ENCODE measurements around the gene MAP3K10.

MAP3K10 gene

DNA sequence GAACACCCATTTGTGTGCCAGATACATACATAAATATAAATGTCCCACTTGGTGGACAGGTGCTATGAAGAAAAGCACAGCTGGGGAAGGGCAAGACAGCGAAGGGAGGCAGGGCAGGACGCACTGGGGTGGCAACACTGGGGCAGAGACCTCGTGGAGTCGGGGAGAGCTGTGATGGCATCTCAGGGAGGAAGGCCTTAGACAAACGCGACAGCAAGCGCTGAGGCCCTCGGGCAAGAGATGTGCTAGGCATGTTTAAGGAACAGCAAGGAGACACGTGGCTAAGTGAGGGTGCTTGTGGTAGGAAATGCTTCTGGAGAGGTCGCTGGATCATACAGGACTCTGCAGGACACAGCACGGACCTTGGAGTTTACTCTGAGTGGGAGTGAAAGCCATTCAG lies 58.6 kb downstream of the MAP3K10 start:
- ATAC-seq: no peak
- no peak for DNase-seq

GRCh38 chr19:40251244-40251643 lies 60.0 kb downstream of the MAP3K10 start:
- DNase-seq (no peak), ATAC-seq (no peak)

DNA sequence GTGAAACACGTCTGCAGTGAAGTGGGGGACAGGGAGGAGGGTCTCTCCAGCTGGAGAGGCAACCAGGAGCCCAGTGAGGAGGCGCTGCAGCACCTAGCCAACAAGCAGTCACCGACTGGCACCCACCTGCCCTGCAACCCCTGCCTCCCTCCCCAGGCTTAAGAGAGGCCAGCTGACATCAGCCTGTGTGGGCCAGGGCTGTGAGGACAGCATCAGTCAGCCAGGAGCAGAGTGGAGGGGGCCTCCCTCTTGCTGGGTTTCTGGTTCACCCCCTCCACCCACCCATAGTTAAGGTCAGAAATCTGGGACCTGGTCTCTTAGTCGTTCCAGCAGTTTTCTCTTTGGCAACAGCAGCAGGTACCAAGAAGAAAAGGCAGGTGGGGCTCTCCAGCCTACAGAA lies 60.8 kb downstream of the MAP3K10 start:
- DNase-seq (no peak), ATAC-seq (peak; percentile 28)

- DNase-seq: no peak
- ATAC-seq: no peak
These were observed 61.2 kb downstream of the MAP3K10 start for GRCh38 chr19:40252395-40252794.

DNA sequence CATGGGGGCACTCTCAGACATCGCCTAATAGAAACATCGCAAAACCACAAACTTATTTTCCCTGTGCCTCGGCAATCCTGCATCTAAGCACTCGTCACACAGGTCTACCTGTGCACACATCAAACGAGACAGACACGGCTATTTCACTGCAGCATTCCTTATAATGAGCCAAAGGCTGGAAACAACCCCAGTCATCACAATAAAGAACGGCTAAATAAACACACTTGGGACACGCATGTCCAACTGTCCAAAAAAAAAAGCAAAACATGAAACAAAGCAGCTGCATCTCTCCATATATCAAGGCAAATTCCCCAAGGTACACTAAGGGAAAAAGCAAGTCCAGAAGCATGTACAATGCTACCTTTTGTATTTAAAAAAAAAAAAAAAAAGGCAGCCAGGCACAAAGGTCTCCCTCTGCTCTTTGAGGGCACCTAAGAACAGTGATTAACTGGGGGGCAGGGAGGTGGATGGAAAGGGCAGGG lies 62.4 kb downstream of the MAP3K10 start:
- DNase-seq (no peak), ATAC-seq (no peak)

GRCh38 chr19:40254714-40255418 lies 63.6 kb downstream of the MAP3K10 start:
- ATAC-seq: no peak

DNA sequence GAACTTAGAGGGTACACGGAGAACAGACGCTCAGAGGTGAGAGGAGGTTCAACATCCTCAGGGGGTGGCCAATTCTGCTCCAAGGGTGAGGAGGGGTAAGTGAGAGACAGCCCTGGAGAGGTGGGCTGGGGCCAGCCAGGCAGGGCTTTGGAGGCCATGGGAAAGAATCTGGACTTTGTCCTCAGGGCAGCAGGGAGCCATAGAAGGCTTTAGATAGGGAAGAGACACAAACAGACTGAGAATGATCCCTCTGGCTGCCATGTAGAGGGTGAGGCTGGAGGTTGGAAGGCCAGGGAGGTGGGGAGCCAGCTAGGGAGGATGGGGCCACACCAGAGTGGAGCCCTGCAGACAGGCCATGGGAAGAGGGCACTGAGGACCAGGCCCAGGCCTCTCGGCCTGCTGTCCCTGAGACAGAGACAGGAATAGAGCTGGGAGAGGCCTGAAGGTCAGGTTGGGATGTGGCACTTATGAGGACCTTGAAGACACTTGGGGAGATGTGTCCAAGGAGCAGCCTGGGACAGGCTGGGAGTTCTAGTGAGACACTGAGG lies 64.5 kb downstream of the MAP3K10 start:
- no peak for ATAC-seq
- no peak for DNase-seq

More at GRCh38 chr19:40254714-40255418, 63.6 kb downstream of the MAP3K10 start:
- DNase-seq: no peak

DNA sequence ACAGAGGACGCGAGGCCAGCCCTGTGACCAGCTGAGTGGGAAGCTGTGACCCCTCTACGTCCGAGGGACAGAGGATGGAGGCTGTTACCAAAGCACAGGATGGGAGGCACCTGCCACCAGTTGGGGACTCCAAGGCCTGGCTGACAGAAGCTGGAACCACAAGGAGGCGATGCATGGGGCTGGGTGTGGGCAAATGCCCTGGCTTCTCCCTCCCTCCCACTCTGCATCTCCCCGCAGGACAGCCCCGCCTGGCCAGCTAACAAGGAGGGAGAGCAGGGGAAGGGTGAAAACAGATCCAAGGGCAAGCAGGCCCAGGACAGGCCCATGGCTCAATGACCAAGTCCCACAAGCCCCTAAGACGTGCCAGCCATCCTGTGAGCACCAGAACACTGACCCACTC lies 65.3 kb downstream of the MAP3K10 start:
- no peak for DNase-seq
- ATAC-seq: no peak

- DNase-seq: no peak
- ATAC-seq: no peak
These were observed 65.9 kb downstream of the MAP3K10 start for GRCh38 chr19:40257096-40257517.

DNA sequence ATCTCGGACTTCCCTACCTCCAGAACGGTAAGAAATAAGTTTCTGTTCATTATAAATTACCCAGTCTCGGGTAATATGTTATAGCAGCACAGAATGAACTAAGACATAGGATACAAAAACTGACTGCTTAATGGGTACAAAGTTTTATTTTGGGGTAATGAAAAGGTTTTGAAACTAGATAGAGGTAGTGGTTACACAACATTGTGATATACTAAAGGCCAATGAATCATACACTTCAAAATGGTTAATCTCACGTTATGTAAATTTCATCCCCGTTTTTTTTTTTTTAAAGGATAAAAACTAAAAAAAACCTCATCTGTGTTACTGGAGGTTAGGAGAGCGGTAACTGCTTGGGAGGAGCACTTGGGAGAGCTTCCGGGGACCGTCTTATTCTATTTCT lies 70.4 kb downstream of the MAP3K10 start:
- ATAC-seq (no peak), DNase-seq (no peak)

GRCh38 chr19:40262422-40262821 lies 71.2 kb downstream of the MAP3K10 start:
- ATAC-seq: peak; percentile 26
- no peak for DNase-seq

GRCh38 chr19:40263440-40264313 lies 72.5 kb downstream of the MAP3K10 start:
- ATAC-seq (no peak), DNase-seq (no peak)

DNA sequence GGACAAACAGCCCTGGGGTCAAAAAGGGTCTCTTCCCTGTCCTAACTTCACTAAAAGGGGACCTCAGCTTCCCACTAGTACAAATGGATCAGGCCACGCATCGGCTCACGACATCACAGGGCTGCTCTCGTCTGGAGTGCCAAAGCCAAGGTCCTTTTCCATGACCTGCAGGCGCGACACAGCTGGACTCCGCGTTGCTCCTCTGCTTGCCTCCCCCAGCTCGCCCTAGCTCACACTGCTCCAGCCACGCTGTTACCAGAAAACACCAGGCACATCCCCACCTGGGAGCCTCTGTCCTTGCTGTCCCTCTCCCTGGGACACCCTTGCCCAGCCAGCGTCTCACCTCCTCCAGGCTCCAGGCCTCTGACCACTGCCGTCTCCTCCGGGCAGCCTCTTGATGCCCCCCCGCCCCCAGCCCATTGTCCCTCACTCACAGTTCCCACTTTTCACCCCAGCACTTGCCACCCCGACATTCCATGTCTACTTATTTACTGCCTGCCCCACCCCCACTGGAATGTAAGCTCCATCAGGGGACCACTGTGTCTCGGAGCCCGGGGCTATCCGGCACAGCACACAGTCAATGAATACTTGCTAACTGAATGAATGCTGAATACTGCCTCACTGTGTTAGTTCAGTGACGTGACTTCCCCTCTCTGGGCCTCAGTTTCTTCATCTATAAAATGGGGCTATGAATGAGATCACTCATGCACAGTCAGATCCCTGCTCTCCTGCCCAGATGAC lies 73.3 kb downstream of the MAP3K10 start:
- no peak for ATAC-seq
- no peak for DNase-seq
